OCI-LY7 (cell line): ENCODE data around the gene DTNB. TPM values are rescaled to one million over a fixed set of nuclear protein-coding genes. Genes with fewer than 3 reads are reported as not detected.

ENCODE experiments used
- BruUV-seq: library from RNA; stranded (reverse); fragments of 400-500 nt; replicated peaks from 2 replicates; lab custom pipeline; 2021; lab: Mats Ljungman, UMichigan
- CTCF ChIA-PET: fragments of 300-600 bp; sonication (Branson Sonifier 250); formaldehyde crosslinking; loops from one replicate; lab custom pipeline; 2022; ENCODE audit warnings: antibody characterized with exemption; ENCODE audit not compliant: unreplicated experiment; lab: Charles Lee
- POLR2A ChIA-PET: fragments of 300-600 bp; sonication (Branson Sonifier 250); formaldehyde crosslinking; loops from one replicate; lab custom pipeline; 2022; ENCODE audit warnings: antibody characterized with exemption; lab: Charles Lee
- DNase-seq: peaks from one replicate; pipeline ENCODE4 v3.0.0-alpha.2; 2015; ENCODE audit warnings: low spot score
- H2AFZ ChIP-seq: fragments of 200-600 bp; sonication (generic), shearing (Covaris generic); 2 replicates; pipeline ENCODE4 v1.6.1; 2014; ENCODE audit warnings: mild to moderate bottlenecking, antibody characterized with exemption, low read length, moderate library complexity
- H3K27ac ChIP-seq: fragments of 200-600 bp; sonication (generic); 2 replicates; pipeline ENCODE4 v1.5.1; 2014; ENCODE audit warnings: mixed run types, low read depth, mild to moderate bottlenecking, moderate library complexity, low read length, inconsistent platforms; ENCODE audit not compliant: poor library complexity, severe bottlenecking
- H3K36me3 ChIP-seq: fragments of 200-600 bp; sonication (generic); 2 replicates; pipeline ENCODE4 v1.6.1; 2014; ENCODE audit warnings: mild to moderate bottlenecking, antibody characterized with exemption, low read length, moderate library complexity, mixed read lengths; ENCODE audit not compliant: insufficient read depth
- H3K4me1 ChIP-seq: fragments of 200-600 bp; sonication (generic); 2 replicates; pipeline ENCODE4 v1.5.1; 2014; ENCODE audit warnings: mild to moderate bottlenecking, low read length; ENCODE audit not compliant: insufficient read depth, poor library complexity, severe bottlenecking
- H3K4me2 ChIP-seq: fragments of 200-600 bp; sonication (generic); 2 replicates; pipeline ENCODE4 v1.6.1; 2014; ENCODE audit warnings: mild to moderate bottlenecking, low read length
- H3K4me3 ChIP-seq: fragments of 200-600 bp; sonication (generic); 2 replicates; pipeline ENCODE4 v1.5.1; 2014; ENCODE audit warnings: mild to moderate bottlenecking, low read depth, low read length; ENCODE audit not compliant: poor library complexity, severe bottlenecking
- H3K79me2 ChIP-seq: fragments of 200-600 bp; sonication (generic); 2 replicates; pipeline ENCODE4 v1.6.1; 2016; ENCODE audit warnings: low read depth, mild to moderate bottlenecking, low read length, moderate library complexity, mixed read lengths; ENCODE audit not compliant: insufficient read depth
- H3K9me2 ChIP-seq: fragments of 200-600 bp; sonication (generic); 2 replicates; pipeline ENCODE4 v1.6.1; 2016; ENCODE audit warnings: mild to moderate bottlenecking, low read length, mixed read lengths; ENCODE audit not compliant: insufficient read depth
- H3K9me3 ChIP-seq: fragments of 200-600 bp; sonication (generic); 2 replicates; pipeline ENCODE4 v1.6.1; 2014; ENCODE audit warnings: mild to moderate bottlenecking, mixed run types, low read length, mixed read lengths
- H4K20me1 ChIP-seq: fragments of 200-600 bp; sonication (generic); 2 replicates; pipeline ENCODE4 v1.6.1; 2014; ENCODE audit warnings: mild to moderate bottlenecking, antibody characterized with exemption, low read length, moderate library complexity, mixed read lengths; ENCODE audit not compliant: insufficient read depth
- EZH2phosphoT487 ChIP-seq: fragments of 200-600 bp; sonication (generic); IDR thresholded peaks from 2 replicates; pipeline ENCODE4 v1.6.1; 2018; ENCODE audit warnings: low read depth, borderline replicate concordance, mild to moderate bottlenecking, mixed run types, antibody characterized with exemption, low read length, moderate library complexity, mixed read lengths
- intact Hi-C: fragments of 100-400 bp; cut with micrococcal nuclease; formaldehyde crosslinking; loops from one replicate; pipeline ENCODE4 v1.10.0; 2022; ENCODE audit not compliant: unreplicated experiment
- total RNA-seq, 2 experiments: library from RNA; depleted of rRNA in 1 of 2; stranded (reverse); fragments of >200 nt in 1 of 2; shearing (Covaris generic) in 1 of 2; gene quantifications; 2 replicates each; pipeline ENCODE4 v1.2.3, GENCODE V29; 2014 to 2022
- TF ChIP-seq, protein P1 (sequence below): fragments of 200-600 bp; sonication (generic); conservative IDR thresholded peaks from 2 replicates; pipeline ENCODE4 v1.5.1; 2014; ENCODE audit warnings: mild to moderate bottlenecking, antibody characterized with exemption, low read length, moderate library complexity, mixed read lengths

DTNB gene
- total RNA-seq, 2 experiments from 2014 or later: 16.1 to 28.3 TPM

GRCh38 chr2:25493207-25493606 lies 180.2 kb downstream of the DTNB start:
- no peak overlapping the region for H2AFZ ChIP-seq
- no peaks in the 10 kb centered on the region for H4K20me1 ChIP-seq
- no peaks in the 10 kb centered on the region for H3K9me2 ChIP-seq
- H3K36me3 ChIP-seq: no peaks in the 10 kb centered on the region
- H3K9me3 ChIP-seq: no peaks in the 10 kb centered on the region
- no peaks in the 10 kb centered on the region for H3K79me2 ChIP-seq
- H3K27ac ChIP-seq: no peak overlapping the region
- H3K4me1 ChIP-seq: peaks cover 24% of the 10 kb centered on the region
- ChIA-PET CTCF (no interaction called here), POLR2A (interaction anchor here (1.2 to 1.3 kb wide), 3 partner anchors 9 to 26 kb away, joined by 3 read pairs; no protein-coding TSS in a partner anchor)
- no peak overlapping the region for H3K4me2 ChIP-seq
- TF ChIP-seq EZH2phosphoT487: no peak
- TF ChIP-seq, protein P1, sequence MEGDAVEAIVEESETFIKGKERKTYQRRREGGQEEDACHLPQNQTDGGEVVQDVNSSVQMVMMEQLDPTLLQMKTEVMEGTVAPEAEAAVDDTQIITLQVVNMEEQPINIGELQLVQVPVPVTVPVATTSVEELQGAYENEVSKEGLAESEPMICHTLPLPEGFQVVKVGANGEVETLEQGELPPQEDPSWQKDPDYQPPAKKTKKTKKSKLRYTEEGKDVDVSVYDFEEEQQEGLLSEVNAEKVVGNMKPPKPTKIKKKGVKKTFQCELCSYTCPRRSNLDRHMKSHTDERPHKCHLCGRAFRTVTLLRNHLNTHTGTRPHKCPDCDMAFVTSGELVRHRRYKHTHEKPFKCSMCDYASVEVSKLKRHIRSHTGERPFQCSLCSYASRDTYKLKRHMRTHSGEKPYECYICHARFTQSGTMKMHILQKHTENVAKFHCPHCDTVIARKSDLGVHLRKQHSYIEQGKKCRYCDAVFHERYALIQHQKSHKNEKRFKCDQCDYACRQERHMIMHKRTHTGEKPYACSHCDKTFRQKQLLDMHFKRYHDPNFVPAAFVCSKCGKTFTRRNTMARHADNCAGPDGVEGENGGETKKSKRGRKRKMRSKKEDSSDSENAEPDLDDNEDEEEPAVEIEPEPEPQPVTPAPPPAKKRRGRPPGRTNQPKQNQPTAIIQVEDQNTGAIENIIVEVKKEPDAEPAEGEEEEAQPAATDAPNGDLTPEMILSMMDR: no peak
- no peak for DNase-seq
- intact Hi-C loops: no loop called here
- H3K4me3 ChIP-seq: no peak overlapping the region
- no TSS peak for BruUV-seq

- ChIA-PET POLR2A (interaction anchor here (1.0 to 1.3 kb wide), 4 partner anchors 8 to 26 kb away, joined by 3 read pairs; no protein-coding TSS in a partner anchor), CTCF (no interaction called here)
- Histone ChIP-seq H2AFZ (no peak overlapping the region), H3K4me1 (peaks cover 20% of the 10 kb centered on the region), H3K9me2 (no peaks in the 10 kb centered on the region), H3K4me3 (no peak overlapping the region), H3K4me2 (no peak overlapping the region), H3K36me3 (no peaks in the 10 kb centered on the region), H3K79me2 (no peaks in the 10 kb centered on the region), H3K9me3 (no peaks in the 10 kb centered on the region), H3K27ac (no peak overlapping the region), H4K20me1 (no peaks in the 10 kb centered on the region)
- intact Hi-C loops: no loop called here
- BruUV-seq: no TSS peak
- DNase-seq: no peak
- no peak for TF ChIP-seq EZH2phosphoT487
- TF ChIP-seq, protein P1: no peak
Observed at GRCh38 chr2:25492726-25493125, 180.7 kb downstream of the DTNB start.

DNA sequence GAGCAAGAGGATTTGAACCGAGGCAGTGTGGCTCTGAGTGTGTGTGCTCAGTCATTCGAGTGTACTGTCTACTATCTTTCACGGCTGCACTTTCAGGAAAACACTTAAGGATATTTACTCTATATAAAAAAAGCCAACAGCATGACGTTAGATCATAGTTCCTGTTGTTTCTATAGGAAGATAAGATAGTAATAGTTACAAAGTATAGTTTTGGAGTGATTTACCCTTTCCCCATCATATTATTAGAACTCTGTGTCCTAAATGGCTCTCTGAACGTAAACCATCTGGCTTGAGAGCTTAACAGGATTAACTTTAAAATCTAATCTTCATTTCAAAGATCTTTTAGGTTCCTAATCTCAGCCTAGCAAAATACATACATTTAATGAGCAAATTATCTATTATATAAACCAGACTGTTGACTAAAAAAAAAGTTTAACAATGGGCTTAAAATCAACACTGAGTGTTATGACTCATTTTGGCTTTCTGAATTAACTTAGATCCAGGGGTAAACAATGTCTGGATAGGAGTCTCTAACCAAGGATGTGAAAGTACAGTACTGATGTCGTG lies 181.3 kb downstream of the DTNB start:
- H3K9me3 ChIP-seq: no peaks in the 10 kb centered on the region
- no peaks in the 10 kb centered on the region for H3K9me2 ChIP-seq
- H3K79me2 ChIP-seq: no peaks in the 10 kb centered on the region
- no peak overlapping the region for H2AFZ ChIP-seq
- H3K4me2 ChIP-seq: no peak overlapping the region
- H3K27ac ChIP-seq: no peak overlapping the region
- peaks cover 13% of the 10 kb centered on the region for H3K4me1 ChIP-seq
- DNase-seq: no peak
- CTCF ChIA-PET: no interaction called here
- TF ChIP-seq, protein P1: no peak
- TF ChIP-seq EZH2phosphoT487: no peak
- no peaks in the 10 kb centered on the region for H4K20me1 ChIP-seq
- intact Hi-C loops: no loop called here
- POLR2A ChIA-PET: interaction anchor here (1.0 to 1.3 kb wide), 2 partner anchors 9 to 27 kb away, joined by 3 read pairs; no protein-coding TSS in a partner anchor
- BruUV-seq: no TSS peak
- H3K36me3 ChIP-seq: no peaks in the 10 kb centered on the region
- no peak overlapping the region for H3K4me3 ChIP-seq
